ENCODE results near the gene NAE1.

Gene NAE1

DNA sequence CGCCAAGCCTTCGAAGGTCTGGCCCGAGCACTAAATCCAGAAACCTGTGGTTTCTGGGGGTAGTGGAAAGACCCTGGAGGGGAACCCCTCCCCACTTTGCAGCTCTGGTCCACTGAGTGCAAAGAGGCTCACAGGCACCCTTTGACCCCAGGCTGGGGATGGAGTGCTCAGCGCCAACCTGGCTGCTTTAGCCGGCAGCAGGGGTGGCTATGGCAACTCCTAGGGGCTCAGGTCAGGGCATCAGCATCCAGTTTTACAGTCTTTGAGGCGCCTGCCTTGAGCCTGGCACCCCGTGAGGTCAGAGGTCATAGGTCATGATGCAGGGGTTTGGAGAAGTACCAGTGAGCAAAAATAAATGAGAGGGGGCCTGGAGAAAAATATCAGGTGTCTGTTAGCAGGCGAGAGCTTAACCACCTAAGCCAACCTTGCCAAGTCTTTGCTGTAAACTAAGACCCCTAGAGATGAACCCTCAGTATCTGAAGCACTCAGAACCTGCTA lies 31.3 kb upstream of the NAE1 start:
- TF ChIP-seq FOXM1 (IDR thresholded peaks at IDR 0.05; ENCODE audit: borderline replicate concordance, low read depth), result no peak
- no peak for TF ChIP-seq ZBTB7A (IDR thresholded peaks at IDR 0.05; ENCODE audit: low read depth)
- no peak for TF ChIP-seq EGR1 (IDR thresholded peaks at IDR 0.05)
- no peak for TF ChIP-seq TCF12 (IDR thresholded peaks at IDR 0.05; ENCODE audit: low read depth)
- TF ChIP-seq RAD21 (IDR thresholded peaks at IDR 0.05; ENCODE audit: low read depth), result no peak
- no peak for TF ChIP-seq YY1 (IDR thresholded peaks at IDR 0.05; ENCODE audit: low read depth)
- no peak for TF ChIP-seq CEBPB (IDR thresholded peaks at IDR 0.05)
- TF ChIP-seq NFIC (IDR thresholded peaks at IDR 0.05), result no peak
- no peak for TF ChIP-seq CREB1 (IDR thresholded peaks at IDR 0.05; ENCODE audit: low read depth)
- no peak for TF ChIP-seq TEAD4 (IDR thresholded peaks at IDR 0.05)
- TF ChIP-seq, protein P1, sequence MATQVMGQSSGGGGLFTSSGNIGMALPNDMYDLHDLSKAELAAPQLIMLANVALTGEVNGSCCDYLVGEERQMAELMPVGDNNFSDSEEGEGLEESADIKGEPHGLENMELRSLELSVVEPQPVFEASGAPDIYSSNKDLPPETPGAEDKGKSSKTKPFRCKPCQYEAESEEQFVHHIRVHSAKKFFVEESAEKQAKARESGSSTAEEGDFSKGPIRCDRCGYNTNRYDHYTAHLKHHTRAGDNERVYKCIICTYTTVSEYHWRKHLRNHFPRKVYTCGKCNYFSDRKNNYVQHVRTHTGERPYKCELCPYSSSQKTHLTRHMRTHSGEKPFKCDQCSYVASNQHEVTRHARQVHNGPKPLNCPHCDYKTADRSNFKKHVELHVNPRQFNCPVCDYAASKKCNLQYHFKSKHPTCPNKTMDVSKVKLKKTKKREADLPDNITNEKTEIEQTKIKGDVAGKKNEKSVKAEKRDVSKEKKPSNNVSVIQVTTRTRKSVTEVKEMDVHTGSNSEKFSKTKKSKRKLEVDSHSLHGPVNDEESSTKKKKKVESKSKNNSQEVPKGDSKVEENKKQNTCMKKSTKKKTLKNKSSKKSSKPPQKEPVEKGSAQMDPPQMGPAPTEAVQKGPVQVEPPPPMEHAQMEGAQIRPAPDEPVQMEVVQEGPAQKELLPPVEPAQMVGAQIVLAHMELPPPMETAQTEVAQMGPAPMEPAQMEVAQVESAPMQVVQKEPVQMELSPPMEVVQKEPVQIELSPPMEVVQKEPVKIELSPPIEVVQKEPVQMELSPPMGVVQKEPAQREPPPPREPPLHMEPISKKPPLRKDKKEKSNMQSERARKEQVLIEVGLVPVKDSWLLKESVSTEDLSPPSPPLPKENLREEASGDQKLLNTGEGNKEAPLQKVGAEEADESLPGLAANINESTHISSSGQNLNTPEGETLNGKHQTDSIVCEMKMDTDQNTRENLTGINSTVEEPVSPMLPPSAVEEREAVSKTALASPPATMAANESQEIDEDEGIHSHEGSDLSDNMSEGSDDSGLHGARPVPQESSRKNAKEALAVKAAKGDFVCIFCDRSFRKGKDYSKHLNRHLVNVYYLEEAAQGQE (IDR thresholded peaks at IDR 0.05; ENCODE audit: low read depth), result no peak
- TF ChIP-seq, protein P2, sequence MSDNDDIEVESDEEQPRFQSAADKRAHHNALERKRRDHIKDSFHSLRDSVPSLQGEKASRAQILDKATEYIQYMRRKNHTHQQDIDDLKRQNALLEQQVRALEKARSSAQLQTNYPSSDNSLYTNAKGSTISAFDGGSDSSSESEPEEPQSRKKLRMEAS (IDR thresholded peaks at IDR 0.05), result no peak
- TF ChIP-seq, protein P3, sequence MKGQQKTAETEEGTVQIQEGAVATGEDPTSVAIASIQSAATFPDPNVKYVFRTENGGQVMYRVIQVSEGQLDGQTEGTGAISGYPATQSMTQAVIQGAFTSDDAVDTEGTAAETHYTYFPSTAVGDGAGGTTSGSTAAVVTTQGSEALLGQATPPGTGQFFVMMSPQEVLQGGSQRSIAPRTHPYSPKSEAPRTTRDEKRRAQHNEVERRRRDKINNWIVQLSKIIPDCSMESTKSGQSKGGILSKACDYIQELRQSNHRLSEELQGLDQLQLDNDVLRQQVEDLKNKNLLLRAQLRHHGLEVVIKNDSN (IDR thresholded peaks at IDR 0.05), result no peak
- no peak for TF ChIP-seq EP300 (IDR thresholded peaks at IDR 0.05; ENCODE audit: borderline replicate concordance)
- TF ChIP-seq TAF1 (IDR thresholded peaks at IDR 0.05; ENCODE audit: low read depth), result no peak

DNA sequence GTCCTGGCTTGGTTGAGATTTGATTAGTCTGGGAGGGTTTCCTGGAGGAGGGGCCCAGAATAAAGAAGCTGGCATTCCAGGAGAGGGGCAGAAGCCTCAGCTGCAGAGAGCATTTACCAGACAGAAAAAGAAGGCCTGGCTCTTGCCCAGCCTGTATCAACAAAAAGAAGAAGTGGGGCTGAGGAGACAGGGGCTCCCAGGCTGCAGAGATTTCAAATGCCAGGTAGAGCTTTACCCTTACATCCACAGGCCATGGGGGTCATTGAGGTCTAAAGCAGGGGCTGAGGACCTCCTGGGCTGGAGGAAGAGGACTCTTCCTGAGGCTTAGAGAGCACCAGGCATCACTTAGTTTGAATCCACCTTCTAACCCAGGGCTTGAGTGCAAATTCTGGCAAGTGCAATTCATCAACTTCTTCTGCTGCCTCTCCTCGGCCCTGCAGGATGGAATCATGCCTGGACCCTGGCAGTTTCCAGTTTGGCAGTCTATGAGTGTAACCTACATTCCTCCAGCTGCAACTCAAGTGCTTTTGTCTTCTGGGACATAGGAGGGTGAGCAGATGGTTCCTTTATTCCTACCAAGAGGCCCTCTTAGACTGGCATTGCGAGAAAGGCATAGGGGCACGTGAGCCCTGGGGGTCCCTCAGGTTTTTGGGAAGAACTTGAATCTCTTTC lies 28.8 kb upstream of the NAE1 start:
- TF ChIP-seq ZBTB7A (IDR thresholded peaks at IDR 0.05; ENCODE audit: low read depth) (no peak), EP300 (IDR thresholded peaks at IDR 0.05; ENCODE audit: borderline replicate concordance) (no peak), CREB1 (IDR thresholded peaks at IDR 0.05; ENCODE audit: low read depth) (no peak), RAD21 (IDR thresholded peaks at IDR 0.05; ENCODE audit: low read depth) (no peak), CEBPB (IDR thresholded peaks at IDR 0.05) (no peak), YY1 (IDR thresholded peaks at IDR 0.05; ENCODE audit: low read depth) (no peak)
- TF ChIP-seq, protein P1 (IDR thresholded peaks at IDR 0.05; ENCODE audit: low read depth), result no peak
- TF ChIP-seq, protein P2 (IDR thresholded peaks at IDR 0.05), result no peak

DNA sequence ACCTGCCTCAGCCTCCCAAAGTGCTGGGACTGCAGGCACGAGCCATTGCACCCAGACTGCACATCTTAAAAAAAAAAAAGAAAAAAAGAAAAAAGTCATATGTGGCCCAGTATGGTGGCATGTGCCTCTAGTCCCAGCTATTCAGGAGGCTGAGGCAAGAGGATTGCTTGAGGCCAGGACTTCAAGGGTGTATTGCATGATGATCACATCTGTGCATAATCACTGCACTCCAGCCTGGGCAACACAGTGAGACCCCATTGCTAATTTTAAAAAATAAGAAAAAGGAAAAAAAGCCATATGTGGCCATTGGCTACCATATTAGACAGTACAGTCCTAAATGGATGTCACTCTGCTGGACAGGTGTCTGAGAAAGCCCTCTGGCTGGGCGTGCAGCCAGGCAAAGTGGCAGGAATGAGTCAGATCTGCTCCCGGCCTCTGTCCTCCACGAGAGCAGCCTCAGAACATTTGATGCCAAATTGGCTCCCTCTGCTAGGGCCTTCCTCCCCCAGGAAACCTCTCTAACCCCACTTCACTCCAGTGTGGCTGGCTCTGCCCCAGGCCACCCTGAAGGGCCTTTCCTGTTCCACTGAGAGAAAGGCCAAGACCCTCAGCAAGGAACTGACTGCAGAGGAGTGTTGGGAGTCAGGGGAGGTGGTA lies 28.1 kb upstream of the NAE1 start:
- TF ChIP-seq, protein P2 (IDR thresholded peaks at IDR 0.05), result 0 out of 2 replicates have a peak, but pooled peaks have one; percentile 27
- TF ChIP-seq NFIC (IDR thresholded peaks at IDR 0.05) (peak; percentile 54; the same call in 1 of the 2 replicates), TEAD4 (IDR thresholded peaks at IDR 0.05) (no peak)

DNA sequence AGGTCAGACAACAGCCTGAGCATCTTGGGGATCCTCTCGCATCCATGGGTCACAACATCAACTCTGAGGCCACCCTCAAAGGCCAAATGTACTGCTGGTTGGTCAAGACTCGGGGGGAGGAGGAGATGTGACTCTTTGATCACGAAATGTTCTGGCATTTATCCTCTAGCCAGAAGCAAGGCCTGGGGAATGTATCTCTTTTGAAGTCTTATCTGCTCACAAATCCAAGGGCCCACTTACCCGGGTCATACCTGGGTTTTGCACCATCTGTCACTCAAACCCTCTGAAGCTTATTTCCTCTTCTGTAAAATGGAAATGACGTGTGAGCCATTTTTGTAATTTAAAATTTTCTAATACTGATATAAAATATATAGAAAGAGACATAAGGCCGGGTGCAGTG lies 26.7 kb upstream of the NAE1 start:
- no peak for TF ChIP-seq YY1 (IDR thresholded peaks at IDR 0.05; ENCODE audit: low read depth)
- no peak for TF ChIP-seq EGR1 (IDR thresholded peaks at IDR 0.05)
- no peak for TF ChIP-seq RAD21 (IDR thresholded peaks at IDR 0.05; ENCODE audit: low read depth)
- no peak for TF ChIP-seq NFIC (IDR thresholded peaks at IDR 0.05)
- TF ChIP-seq CEBPB (IDR thresholded peaks at IDR 0.05), result no peak
- no peak for TF ChIP-seq TEAD4 (IDR thresholded peaks at IDR 0.05)
- no peak for TF ChIP-seq FOXM1 (IDR thresholded peaks at IDR 0.05; ENCODE audit: borderline replicate concordance, low read depth)
- no peak for TF ChIP-seq EP300 (IDR thresholded peaks at IDR 0.05; ENCODE audit: borderline replicate concordance)
- no peak for TF ChIP-seq ZBTB7A (IDR thresholded peaks at IDR 0.05; ENCODE audit: low read depth)
- no peak for TF ChIP-seq TAF1 (IDR thresholded peaks at IDR 0.05; ENCODE audit: low read depth)
- TF ChIP-seq, protein P1 (IDR thresholded peaks at IDR 0.05; ENCODE audit: low read depth), result no peak
- TF ChIP-seq, protein P3 (IDR thresholded peaks at IDR 0.05), result no peak
- TF ChIP-seq TCF12 (IDR thresholded peaks at IDR 0.05; ENCODE audit: low read depth), result no peak
- TF ChIP-seq, protein P2 (IDR thresholded peaks at IDR 0.05), result no peak
- no peak for TF ChIP-seq CREB1 (IDR thresholded peaks at IDR 0.05; ENCODE audit: low read depth)

All from Ishikawa (cell line).